Measurements from ENCODE around the gene UBAP1.

GRCh38 chr9:34282096-34282495 lies 103.3 kb downstream of the UBAP1 start:
- TF ChIP-seq CTCF (conservative IDR thresholded peaks at IDR 0.05; ENCODE audit: low read depth, low read length) (no peak), POLR2A (IDR thresholded peaks at IDR 0.05; ENCODE audit: low read depth, low read length) (no peak), RAD21 (IDR thresholded peaks at IDR 0.05; ENCODE audit: low read length) (no peak)

All from IMR-90 (cell line).